ENCODE data around the gene ZNF644.
A peak's percentile ranks its signal among the peaks of the same experiment; 100 is the strongest.
"Not testable (repeated sequence)": the region's sequence is repeated elsewhere in the genome, so short reads cannot be mapped to it uniquely, and the experiment has no call there.

Gene ZNF644

DNA sequence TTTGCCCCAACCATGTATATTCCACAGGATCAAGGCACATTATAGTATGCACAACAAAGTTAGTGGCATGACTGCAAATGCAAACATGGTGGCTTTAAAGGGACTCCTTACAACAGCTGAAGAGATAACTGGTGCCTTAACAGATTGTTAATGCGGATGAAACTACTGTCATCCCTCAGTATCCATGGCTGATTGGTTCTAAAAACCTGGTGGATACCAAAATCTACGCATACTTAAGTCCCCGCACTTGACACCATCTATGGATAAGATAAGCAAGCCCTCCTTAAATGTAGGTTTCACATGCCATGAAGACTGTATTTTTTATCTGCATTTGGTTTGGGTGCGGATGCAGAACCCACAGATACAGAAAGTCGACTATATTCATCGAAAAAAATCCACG lies 73.5 kb downstream of the ZNF644 start:
- H3K9me3 ChIP-seq (ENCODE audit: control insufficient read depth, insufficient read depth, low read length) = no peaks in the 10 kb centered on the region
- no peaks in the 10 kb centered on the region for H3K36me3 ChIP-seq (ENCODE audit: insufficient read depth, low read length)
- peaks cover 8% of the 10 kb centered on the region; the same call in 1 of the 2 replicates for H3K4me1 ChIP-seq (ENCODE audit: insufficient read depth, low read length)
- H3K9ac ChIP-seq (ENCODE audit: low read depth, low read length) = no peak overlapping the region

GRCh38 chr1:90946630-90947029 lies 75.2 kb downstream of the ZNF644 start:
- Histone ChIP-seq H3K4me1 (ENCODE audit: insufficient read depth, low read length) (peaks cover 4% of the 10 kb centered on the region; the same call in 1 of the 2 replicates), H3K9ac (ENCODE audit: low read depth, low read length) (no peak overlapping the region), H3K9me3 (ENCODE audit: control insufficient read depth, insufficient read depth, low read length) (no peaks in the 10 kb centered on the region), H3K36me3 (ENCODE audit: insufficient read depth, low read length) (no peaks in the 10 kb centered on the region)

- no peaks in the 10 kb centered on the region for H3K9me3 ChIP-seq (ENCODE audit: control insufficient read depth, insufficient read depth, low read length)
- H3K36me3 ChIP-seq (ENCODE audit: insufficient read depth, low read length) = peaks cover 4% of the 10 kb centered on the region; the same call in 1 of the 2 replicates
- no peaks in the 10 kb centered on the region for H3K4me1 ChIP-seq (ENCODE audit: insufficient read depth, low read length)
- H3K9ac ChIP-seq (ENCODE audit: low read depth, low read length) = no peak overlapping the region
These were observed 76.5 kb downstream of the ZNF644 start for GRCh38 chr1:90945287-90945686.

GRCh38 chr1:90943966-90944365 lies 77.9 kb downstream of the ZNF644 start:
- peaks cover 4% of the 10 kb centered on the region; the same call in 1 of the 2 replicates for H3K36me3 ChIP-seq (ENCODE audit: insufficient read depth, low read length)
- H3K4me1 ChIP-seq (ENCODE audit: insufficient read depth, low read length) = no peaks in the 10 kb centered on the region
- no peak overlapping the region for H3K9ac ChIP-seq (ENCODE audit: low read depth, low read length)
- no peaks in the 10 kb centered on the region for H3K9me3 ChIP-seq (ENCODE audit: control insufficient read depth, insufficient read depth, low read length)

- Histone ChIP-seq H3K9me3 (ENCODE audit: control insufficient read depth, insufficient read depth, low read length) (no peaks in the 10 kb centered on the region), H3K4me1 (ENCODE audit: insufficient read depth, low read length) (no peaks in the 10 kb centered on the region), H3K36me3 (ENCODE audit: insufficient read depth, low read length) (peaks cover 4% of the 10 kb centered on the region; the same call in 1 of the 2 replicates), H3K9ac (ENCODE audit: low read depth, low read length) (no peak overlapping the region)
These were observed 81.1 kb downstream of the ZNF644 start for GRCh38 chr1:90940746-90941145.

DNA sequence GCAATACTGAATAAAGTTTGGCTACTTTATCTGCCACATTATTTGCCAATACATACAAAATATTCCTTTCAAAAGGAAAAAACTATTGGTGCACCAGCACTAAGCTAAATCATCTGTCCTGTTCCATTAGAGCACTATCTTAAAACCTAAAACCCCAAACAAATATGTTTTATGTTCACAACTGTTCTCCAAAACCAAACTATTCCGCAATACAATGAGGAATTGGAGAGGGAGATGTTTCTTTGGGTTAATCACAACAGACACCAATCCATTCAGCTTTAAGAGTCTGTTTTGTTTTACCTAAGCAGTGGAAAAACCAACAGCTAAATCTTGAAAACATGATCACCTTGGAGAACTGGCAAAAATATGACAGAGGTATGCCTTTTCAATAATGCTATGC lies 85.1 kb downstream of the ZNF644 start:
- Histone ChIP-seq H3K9me3 (ENCODE audit: control insufficient read depth, insufficient read depth, low read length) (no peaks in the 10 kb centered on the region), H3K36me3 (ENCODE audit: insufficient read depth, low read length) (peaks cover 4% of the 10 kb centered on the region; the same call in 1 of the 2 replicates), H3K9ac (ENCODE audit: low read depth, low read length) (no peak overlapping the region), H3K4me1 (ENCODE audit: insufficient read depth, low read length) (no peaks in the 10 kb centered on the region; the same call in 1 of the 2 replicates)

GRCh38 chr1:90936061-90936460 lies 85.8 kb downstream of the ZNF644 start:
- Histone ChIP-seq H3K9ac (ENCODE audit: low read depth, low read length) (no peak overlapping the region), H3K36me3 (ENCODE audit: insufficient read depth, low read length) (peaks cover 4% of the 10 kb centered on the region; the same call in 1 of the 2 replicates), H3K4me1 (ENCODE audit: insufficient read depth, low read length) (no peaks in the 10 kb centered on the region; the same call in 1 of the 2 replicates), H3K9me3 (ENCODE audit: control insufficient read depth, insufficient read depth, low read length) (no peaks in the 10 kb centered on the region)

DNA sequence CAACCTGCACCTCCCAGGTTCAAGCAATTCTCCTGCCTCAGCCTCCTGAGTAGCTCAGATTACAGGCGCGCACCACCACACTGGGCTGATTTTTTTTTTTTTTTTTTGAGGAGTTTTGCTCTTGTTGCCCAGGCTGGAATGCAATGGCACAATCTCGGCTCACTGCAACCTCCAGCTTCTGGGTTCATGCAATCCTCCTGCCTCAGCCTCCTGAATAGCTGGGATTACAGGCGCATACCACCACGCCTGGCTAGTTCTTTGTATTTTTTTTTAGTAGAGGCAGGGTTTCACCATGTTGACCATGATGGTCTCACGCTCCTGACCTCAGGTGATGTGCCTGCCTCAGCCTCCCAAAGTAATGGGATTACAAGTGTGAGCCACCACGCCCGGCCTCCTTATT lies 93.6 kb downstream of the ZNF644 start:
- H3K9me3 ChIP-seq (ENCODE audit: control insufficient read depth, insufficient read depth, low read length); H3K36me3 ChIP-seq (ENCODE audit: insufficient read depth, low read length); H3K9ac ChIP-seq (ENCODE audit: low read depth, low read length): not testable (repeated sequence)
- H3K4me1 ChIP-seq (ENCODE audit: insufficient read depth, low read length) = peaks cover 34% of the 10 kb centered on the region

DNA sequence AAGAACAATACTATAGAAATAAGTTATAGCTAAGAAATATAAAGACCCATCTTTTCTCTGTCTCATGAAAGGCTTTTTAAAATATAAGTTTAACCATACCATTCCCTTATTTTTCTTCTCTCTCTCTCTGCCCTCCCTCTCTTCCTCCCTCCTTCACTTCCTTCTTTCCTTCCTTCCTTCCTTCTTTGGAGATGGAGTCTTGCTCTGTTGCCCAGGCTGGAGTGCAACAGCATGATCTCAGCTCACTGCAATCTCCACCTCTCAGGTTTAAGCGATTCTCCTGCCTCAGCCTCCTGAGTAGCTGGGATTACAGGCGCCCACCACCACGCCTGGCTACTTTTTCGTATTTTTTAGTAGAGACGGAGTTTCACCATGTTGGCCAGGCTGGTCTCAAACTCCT lies 94.2 kb downstream of the ZNF644 start:
- not testable (repeated sequence) for H3K9ac ChIP-seq (ENCODE audit: low read depth, low read length); H3K9me3 ChIP-seq (ENCODE audit: control insufficient read depth, insufficient read depth, low read length); H3K36me3 ChIP-seq (ENCODE audit: insufficient read depth, low read length)
- H3K4me1 ChIP-seq (ENCODE audit: insufficient read depth, low read length) = peaks cover 40% of the 10 kb centered on the region

DNA sequence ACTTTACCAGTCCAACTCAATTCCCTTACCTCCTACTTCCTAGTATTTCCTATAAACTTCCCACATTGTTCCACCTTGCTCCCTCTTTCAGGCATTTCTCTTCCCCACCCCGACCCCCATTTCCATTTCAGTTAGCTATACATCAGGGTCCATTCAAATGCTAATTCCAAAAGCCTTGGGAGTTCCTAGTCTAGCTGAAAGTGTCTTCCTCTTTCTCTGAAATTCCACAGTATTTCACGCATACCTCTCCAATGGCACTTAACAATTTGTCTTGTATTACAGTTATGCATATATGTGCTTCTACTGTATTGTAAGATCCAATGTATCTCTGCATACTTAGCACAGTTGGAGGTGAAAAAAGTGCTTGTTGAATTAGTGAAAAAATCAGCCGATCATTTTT lies 94.9 kb downstream of the ZNF644 start:
- H3K36me3 ChIP-seq (ENCODE audit: insufficient read depth, low read length) = no peaks in the 10 kb centered on the region
- no peaks in the 10 kb centered on the region for H3K9me3 ChIP-seq (ENCODE audit: control insufficient read depth, insufficient read depth, low read length)
- peaks cover 47% of the 10 kb centered on the region for H3K4me1 ChIP-seq (ENCODE audit: insufficient read depth, low read length)

GRCh38 chr1:90925928-90926869 lies 95.6 kb downstream of the ZNF644 start:
- Histone ChIP-seq H3K4me1 (ENCODE audit: insufficient read depth, low read length) (peaks cover 50% of the 10 kb centered on the region), H3K36me3 (ENCODE audit: insufficient read depth, low read length) (no peaks in the 10 kb centered on the region), H3K9ac (ENCODE audit: low read depth, low read length) (no peak overlapping the region), H3K9me3 (ENCODE audit: control insufficient read depth, insufficient read depth, low read length) (no peaks in the 10 kb centered on the region)

More for the DNA sequence above, 94.9 kb downstream of the ZNF644 start:
- no peak overlapping the region for H3K9ac ChIP-seq (ENCODE audit: low read depth, low read length)

- Histone ChIP-seq H3K9me3 (ENCODE audit: control insufficient read depth, insufficient read depth, low read length) (no peaks in the 10 kb centered on the region), H3K4me1 (ENCODE audit: insufficient read depth, low read length) (peaks cover 53% of the 10 kb centered on the region), H3K36me3 (ENCODE audit: insufficient read depth, low read length) (no peaks in the 10 kb centered on the region), H3K9ac (ENCODE audit: low read depth, low read length) (0 out of 2 replicates have a peak overlapping the region, but pooled peaks have one; percentile 7)
These were observed 96.9 kb downstream of the ZNF644 start for GRCh38 chr1:90924982-90925381.

GRCh38 chr1:90922996-90923395 lies 98.8 kb downstream of the ZNF644 start:
- Histone ChIP-seq H3K4me1 (ENCODE audit: insufficient read depth, low read length) (peaks cover 62% of the 10 kb centered on the region), H3K9me3 (ENCODE audit: control insufficient read depth, insufficient read depth, low read length) (no peaks in the 10 kb centered on the region), H3K36me3 (ENCODE audit: insufficient read depth, low read length) (no peaks in the 10 kb centered on the region), H3K9ac (ENCODE audit: low read depth, low read length) (no peak overlapping the region)

- H3K36me3 ChIP-seq (ENCODE audit: insufficient read depth, low read length) = peaks cover 1% of the 10 kb centered on the region; the same call in 1 of the 2 replicates
- peaks cover 62% of the 10 kb centered on the region for H3K4me1 ChIP-seq (ENCODE audit: insufficient read depth, low read length)
- H3K9me3 ChIP-seq (ENCODE audit: control insufficient read depth, insufficient read depth, low read length) = no peaks in the 10 kb centered on the region
- no peak overlapping the region for H3K9ac ChIP-seq (ENCODE audit: low read depth, low read length)
These were observed 99.6 kb downstream of the ZNF644 start for GRCh38 chr1:90922202-90922601.

DNA sequence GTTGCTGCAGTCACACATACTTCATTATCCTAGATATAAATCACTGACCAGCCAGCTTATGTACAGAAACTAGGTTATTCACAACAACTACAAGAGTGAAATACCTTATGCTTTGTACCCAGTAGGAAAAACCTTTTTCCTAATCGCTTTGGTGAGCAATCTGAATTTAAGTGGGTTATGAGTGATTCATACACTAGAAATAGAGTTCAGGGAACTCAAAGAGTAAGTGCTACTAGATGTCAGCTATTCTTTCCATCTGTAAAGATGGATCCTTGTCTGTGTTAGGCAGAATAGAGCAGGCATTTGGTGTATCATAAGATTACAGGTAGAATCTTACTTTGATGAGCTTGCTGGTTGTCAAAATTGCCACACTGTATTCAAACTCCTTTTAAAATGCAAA lies 101.9 kb downstream of the ZNF644 start:
- Histone ChIP-seq H3K9me3 (ENCODE audit: control insufficient read depth, insufficient read depth, low read length) (no peaks in the 10 kb centered on the region), H3K4me1 (ENCODE audit: insufficient read depth, low read length) (peaks cover 44% of the 10 kb centered on the region), H3K36me3 (ENCODE audit: insufficient read depth, low read length) (peaks cover 6% of the 10 kb centered on the region; the same call in 1 of the 2 replicates), H3K9ac (ENCODE audit: low read depth, low read length) (no peak overlapping the region)

Measured in ES-I3 (cell line).